Astrocyte (in vitro differentiated cells and primary cell): Measurements from ENCODE around the gene IST1. TPM values are rescaled to one million over a fixed set of nuclear protein-coding genes. Genes with fewer than 3 reads are reported as not detected.
A peak's percentile ranks its signal among the peaks of the same experiment; 100 is the strongest.

ENCODE experiments used
- DNase-seq: peaks from one replicate; pipeline ENCODE4 v3.0.0-alpha.2; 2010; ENCODE audit warnings: low read depth
- FAIRE-seq: peaks from 2 replicates; lab custom pipeline; 2011; peaks lifted over from hg19 to GRCh38; lab: Jason Lieb, UNC
- H2AFZ ChIP-seq: 2 replicates; pipeline ENCODE4 v1.6.0; 2012; ENCODE audit warnings: low read depth, low read length, inconsistent platforms
- H3K27ac ChIP-seq: 2 replicates; pipeline ENCODE4 v1.5.1; 2011; ENCODE audit warnings: low read depth, low read length, inconsistent platforms
- H3K27me3 ChIP-seq: 2 replicates; pipeline ENCODE4 v1.6.0; 2011; ENCODE audit warnings: low read length, inconsistent platforms; ENCODE audit not compliant: insufficient read depth
- H3K36me3 ChIP-seq: 2 replicates; pipeline ENCODE4 v1.5.1; 2011; ENCODE audit warnings: low read length, inconsistent platforms; ENCODE audit not compliant: insufficient read depth
- H3K4me1 ChIP-seq: 2 replicates; pipeline ENCODE4 v1.5.1; 2011; ENCODE audit warnings: low read length, inconsistent platforms; ENCODE audit not compliant: insufficient read depth
- H3K4me2 ChIP-seq: 2 replicates; pipeline ENCODE4 v1.6.0; 2012; ENCODE audit warnings: low read length, inconsistent platforms
- H3K4me3 ChIP-seq: 2 replicates; pipeline ENCODE4 v1.5.1; 2011; ENCODE audit warnings: low read depth, mild to moderate bottlenecking, low read length, inconsistent platforms; ENCODE audit not compliant: insufficient read depth
- H3K79me2 ChIP-seq: 2 replicates; pipeline ENCODE4 v1.6.0; 2012; ENCODE audit warnings: mild to moderate bottlenecking, low read length, inconsistent platforms; ENCODE audit not compliant: insufficient read depth
- H3K9ac ChIP-seq: 2 replicates; pipeline ENCODE4 v1.6.0; 2012; ENCODE audit warnings: mild to moderate bottlenecking, low read length, inconsistent platforms
- H3K9me3 ChIP-seq: 2 replicates; pipeline ENCODE4 v1.5.1; 2012; ENCODE audit warnings: low read depth, mild to moderate bottlenecking, low read length, inconsistent platforms; ENCODE audit not compliant: insufficient read depth
- H4K20me1 ChIP-seq: 2 replicates; pipeline ENCODE4 v1.6.0; 2012; ENCODE audit warnings: low read length, inconsistent platforms; ENCODE audit not compliant: insufficient read depth
- H3K27ac Mint-ChIP-seq: one replicate; pipeline ENCODE4 v1.8.0; 2021; ENCODE audit warnings: mild to moderate bottlenecking, mixed read lengths; ENCODE audit not compliant: unreplicated experiment
- H3K27me3 Mint-ChIP-seq: one replicate; pipeline ENCODE4 v1.8.0; 2021; ENCODE audit warnings: low read depth, mixed read lengths; ENCODE audit not compliant: unreplicated experiment
- H3K36me3 Mint-ChIP-seq: one replicate; pipeline ENCODE4 v1.8.0; 2021; ENCODE audit warnings: low read depth, mixed read lengths; ENCODE audit not compliant: unreplicated experiment
- H3K4me1 Mint-ChIP-seq: one replicate; pipeline ENCODE4 v1.8.0; 2021; ENCODE audit warnings: low read depth, mixed read lengths; ENCODE audit not compliant: unreplicated experiment
- H3K4me3 Mint-ChIP-seq: one replicate; pipeline ENCODE4 v1.8.0; 2021; ENCODE audit warnings: mild to moderate bottlenecking, moderate library complexity, mixed read lengths; ENCODE audit not compliant: unreplicated experiment
- H3K9me3 Mint-ChIP-seq: one replicate; pipeline ENCODE4 v1.8.0; 2021; ENCODE audit warnings: mild to moderate bottlenecking, mixed read lengths; ENCODE audit not compliant: unreplicated experiment
- EZH2 ChIP-seq: IDR thresholded peaks from 2 replicates; pipeline ENCODE4 v1.6.1; 2012; ENCODE audit warnings: mild to moderate bottlenecking, low read length, inconsistent platforms; ENCODE audit not compliant: insufficient read depth
- total RNA-seq: library from RNA; stranded (reverse); gene quantifications from 2 replicates; pipeline ENCODE4 v1.2.1, GENCODE V29; 2021
- TF ChIP-seq, protein P1 (sequence below): IDR thresholded peaks from 2 replicates; pipeline ENCODE4 v1.5.1; 2011; ENCODE audit warnings: low read depth, mild to moderate bottlenecking, inconsistent platforms, low read length, moderate library complexity; ENCODE audit not compliant: insufficient read depth

Gene IST1
- total RNA-seq, 1 donor from 2014 or later: 241 TPM

DNA sequence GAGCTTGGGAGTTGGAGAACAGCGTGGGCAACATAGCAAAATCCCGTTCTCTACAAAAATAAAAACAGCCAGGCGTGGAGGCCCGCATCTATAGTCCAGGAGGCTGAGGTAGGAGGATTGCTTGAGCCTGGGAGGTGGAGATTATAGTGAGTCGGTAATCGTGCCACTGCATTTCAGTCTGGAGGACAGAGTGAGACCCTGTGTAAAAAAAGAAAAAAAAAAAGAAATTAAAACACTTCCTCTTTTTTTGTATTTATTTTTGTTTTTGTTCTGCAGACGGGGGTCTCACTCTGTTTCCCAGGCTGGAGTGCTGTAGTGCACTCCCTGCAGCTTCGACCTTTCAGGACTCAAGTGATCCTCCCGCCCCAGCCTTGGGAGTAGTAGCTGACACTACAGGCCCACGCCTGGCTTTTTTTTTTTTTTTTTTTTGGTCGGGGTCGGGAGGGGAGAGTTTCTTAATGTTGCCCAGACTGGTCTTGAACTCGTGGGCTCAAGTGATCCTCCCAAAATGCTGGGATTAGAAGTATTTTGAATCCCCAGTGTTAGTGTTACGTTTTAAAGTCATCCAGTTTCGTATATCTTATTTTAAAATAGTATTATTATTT is 1.5 kb downstream of the IST1 start:
- Histone ChIP-seq H3K4me3 (peak overlapping the region; percentile 90), H4K20me1 (peaks cover 57% of the 10 kb centered on the region), H3K9me3 (no peaks in the 10 kb centered on the region), H3K27me3 (no peaks in the 10 kb centered on the region), H3K4me2 (peak overlapping the region; percentile 90), H3K9ac (peak overlapping the region; percentile 97), H2AFZ (no peak overlapping the region), H3K27ac (no peak overlapping the region), H3K79me2 (peaks cover 66% of the 10 kb centered on the region), H3K4me1 (peaks cover 13% of the 10 kb centered on the region), H3K36me3 (peaks cover 2% of the 10 kb centered on the region)
- FAIRE-seq: no peak
- Mint-ChIP-seq H3K4me3 (peak overlapping the region; percentile 100), H3K9me3 (no peaks in the 10 kb centered on the region), H3K4me1 (peaks cover 8% of the 10 kb centered on the region), H3K36me3 (peaks cover 2% of the 10 kb centered on the region), H3K27ac (peak overlapping the region; percentile 75), H3K27me3 (no peaks in the 10 kb centered on the region)
- no peak for DNase-seq
- TF ChIP-seq, protein P1, sequence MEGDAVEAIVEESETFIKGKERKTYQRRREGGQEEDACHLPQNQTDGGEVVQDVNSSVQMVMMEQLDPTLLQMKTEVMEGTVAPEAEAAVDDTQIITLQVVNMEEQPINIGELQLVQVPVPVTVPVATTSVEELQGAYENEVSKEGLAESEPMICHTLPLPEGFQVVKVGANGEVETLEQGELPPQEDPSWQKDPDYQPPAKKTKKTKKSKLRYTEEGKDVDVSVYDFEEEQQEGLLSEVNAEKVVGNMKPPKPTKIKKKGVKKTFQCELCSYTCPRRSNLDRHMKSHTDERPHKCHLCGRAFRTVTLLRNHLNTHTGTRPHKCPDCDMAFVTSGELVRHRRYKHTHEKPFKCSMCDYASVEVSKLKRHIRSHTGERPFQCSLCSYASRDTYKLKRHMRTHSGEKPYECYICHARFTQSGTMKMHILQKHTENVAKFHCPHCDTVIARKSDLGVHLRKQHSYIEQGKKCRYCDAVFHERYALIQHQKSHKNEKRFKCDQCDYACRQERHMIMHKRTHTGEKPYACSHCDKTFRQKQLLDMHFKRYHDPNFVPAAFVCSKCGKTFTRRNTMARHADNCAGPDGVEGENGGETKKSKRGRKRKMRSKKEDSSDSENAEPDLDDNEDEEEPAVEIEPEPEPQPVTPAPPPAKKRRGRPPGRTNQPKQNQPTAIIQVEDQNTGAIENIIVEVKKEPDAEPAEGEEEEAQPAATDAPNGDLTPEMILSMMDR: no peak
- no peak for TF ChIP-seq EZH2

GRCh38 chr16:71899171-71899570 is 3.8 kb downstream of the IST1 start:
- Histone ChIP-seq H3K79me2 (peaks cover 89% of the 10 kb centered on the region), H2AFZ (no peak overlapping the region), H4K20me1 (peaks cover 80% of the 10 kb centered on the region), H3K27me3 (no peaks in the 10 kb centered on the region), H3K9me3 (no peaks in the 10 kb centered on the region), H3K27ac (no peak overlapping the region), H3K4me3 (no peak overlapping the region), H3K9ac (no peak overlapping the region), H3K36me3 (peaks cover 2% of the 10 kb centered on the region), H3K4me1 (peaks cover 13% of the 10 kb centered on the region), H3K4me2 (no peak overlapping the region)
- peaks cover 2% of the 10 kb centered on the region for H3K36me3 Mint-ChIP-seq
- no peak for DNase-seq
- no peak for TF ChIP-seq EZH2
- TF ChIP-seq, protein P1: no peak
- H3K9me3 Mint-ChIP-seq: no peaks in the 10 kb centered on the region
- H3K27me3 Mint-ChIP-seq: no peaks in the 10 kb centered on the region
- peaks cover 13% of the 10 kb centered on the region for H3K4me1 Mint-ChIP-seq
- no peak for FAIRE-seq
- no peak overlapping the region for H3K4me3 Mint-ChIP-seq
- H3K27ac Mint-ChIP-seq: no peak overlapping the region

- Histone ChIP-seq H3K79me2 (peaks cover 100% of the 10 kb centered on the region), H3K27me3 (no peaks in the 10 kb centered on the region), H3K36me3 (peaks cover 2% of the 10 kb centered on the region), H3K27ac (no peak overlapping the region), H4K20me1 (peaks cover 99% of the 10 kb centered on the region), H3K4me2 (no peak overlapping the region), H3K9ac (no peak overlapping the region), H2AFZ (no peak overlapping the region), H3K4me1 (no peaks in the 10 kb centered on the region), H3K4me3 (no peak overlapping the region), H3K9me3 (no peaks in the 10 kb centered on the region)
- TF ChIP-seq, protein P1: no peak
- no peak for TF ChIP-seq EZH2
- FAIRE-seq: no peak
- Mint-ChIP-seq H3K27ac (peak overlapping the region; percentile 87), H3K36me3 (peaks cover 2% of the 10 kb centered on the region), H3K27me3 (no peaks in the 10 kb centered on the region), H3K4me1 (peaks cover 13% of the 10 kb centered on the region), H3K9me3 (no peaks in the 10 kb centered on the region), H3K4me3 (peak overlapping the region; percentile 50)
- DNase-seq: no peak
Measured at GRCh38 chr16:71902656-71903365, 7.5 kb downstream of the IST1 start.
